H1 (cell line): Measurements from ENCODE around the gene CYP4A22. TPM values are rescaled to one million over a fixed set of nuclear protein-coding genes. Genes with fewer than 3 reads are reported as not detected.

Experiments
- BCL11A ChIP-seq, 2 experiments: IDR thresholded peaks; one replicate each; pipeline ENCODE4 v1.6.1; 2011; ENCODE audit warnings: low read depth in 2 of 2, low read length in 2 of 2, mild to moderate bottlenecking in 2 of 2
- CEBPB ChIP-seq: IDR thresholded peaks from 2 replicates; pipeline ENCODE4 v1.6.1; 2012; ENCODE audit warnings: low read depth, low read length
- CHD1 ChIP-seq: IDR thresholded peaks from 2 replicates; pipeline ENCODE4 v1.6.1; 2012; ENCODE audit warnings: low read depth, low read length, improper control_type of control experiment
- CREB1 ChIP-seq: IDR thresholded peaks from 2 replicates; pipeline ENCODE4 v1.6.1; 2012; ENCODE audit warnings: inconsistent platforms
- CTBP2 ChIP-seq: IDR thresholded peaks from 2 replicates; pipeline ENCODE4 v1.7.0; 2011; ENCODE audit warnings: borderline replicate concordance, mild to moderate bottlenecking, moderate library complexity, mixed read lengths, low read length; ENCODE audit not compliant: insufficient read depth, insufficient read length
- EGR1 ChIP-seq: IDR thresholded peaks from 2 replicates; pipeline ENCODE4 v1.6.1; 2011; ENCODE audit warnings: low read depth, low read length, borderline replicate concordance
- EP300 ChIP-seq, 2 experiments: IDR thresholded peaks; 1 replicate in 1 of 2; 2 replicates in 1 of 2; pipeline ENCODE4 v1.6.1; 2011 to 2012; ENCODE audit warnings: low read depth in 2 of 2, low read length in 2 of 2, mild to moderate bottlenecking in 2 of 2, borderline replicate concordance in 1 of 2, inconsistent platforms in 1 of 2, moderate library complexity in 1 of 2
- EZH2 ChIP-seq: fragments of 200-600 bp; sonication (generic); IDR thresholded peaks from 2 replicates; pipeline ENCODE4 v1.7.1; 2012; ENCODE audit warnings: low read depth, mild to moderate bottlenecking, moderate library complexity, low read length, inconsistent platforms; ENCODE audit not compliant: severe bottlenecking
- JUN ChIP-seq: IDR thresholded peaks from 2 replicates; pipeline ENCODE4 v1.6.1; 2011; ENCODE audit warnings: low read depth, mild to moderate bottlenecking, improper control_type of control experiment, low read length
- MAFK ChIP-seq: IDR thresholded peaks from 2 replicates; pipeline ENCODE4 v1.6.1; 2012; ENCODE audit warnings: low read depth, mild to moderate bottlenecking, improper control_type of control experiment, low read length
- NANOG ChIP-seq: IDR thresholded peaks from 2 replicates; pipeline ENCODE4 v1.6.1; 2011; ENCODE audit warnings: low read length, low read depth, mild to moderate bottlenecking, inconsistent platforms; ENCODE audit not compliant: insufficient read depth, poor library complexity, severe bottlenecking
- POLR2A ChIP-seq, 2 experiments: IDR thresholded peaks; 1 replicate in 1 of 2; 2 replicates in 1 of 2; pipeline ENCODE4 v1.6.1; 2011; ENCODE audit warnings: low read depth in 2 of 2, low read length in 2 of 2, mild to moderate bottlenecking in 2 of 2; ENCODE audit errors: control extremely low read depth in 1 of 2
- RAD21 ChIP-seq, 2 experiments: IDR thresholded peaks in 1 of 2; conservative IDR thresholded peaks in 1 of 2; 2 replicates each; pipeline ENCODE4 v1.6.1; 2011; ENCODE audit warnings: low read depth in 2 of 2, low read length in 2 of 2, improper control_type of control experiment in 1 of 2, inconsistent platforms in 1 of 2, mild to moderate bottlenecking in 1 of 2, moderate library complexity in 1 of 2
- RBBP5 ChIP-seq: IDR thresholded peaks from 2 replicates; pipeline ENCODE4 v1.7.1; 2012; ENCODE audit warnings: low read depth, mild to moderate bottlenecking, inconsistent platforms, low read length, moderate library complexity, borderline replicate concordance
- RXRA ChIP-seq: IDR thresholded peaks from 2 replicates; pipeline ENCODE4 v1.6.1; 2011; ENCODE audit warnings: low read depth, mild to moderate bottlenecking, low read length, moderate library complexity; ENCODE audit not compliant: insufficient read depth
- SIRT6 ChIP-seq: IDR thresholded peaks from one replicate; pipeline ENCODE4 v1.7.1; 2012; ENCODE audit warnings: low read length, inconsistent platforms
- SIX5 ChIP-seq: IDR thresholded peaks from 2 replicates; pipeline ENCODE4 v1.6.1; 2011; ENCODE audit warnings: mild to moderate bottlenecking, low read depth, low read length
- SP1 ChIP-seq: IDR thresholded peaks from 2 replicates; pipeline ENCODE4 v1.6.1; 2011; ENCODE audit warnings: low read depth, low read length
- SRF ChIP-seq: IDR thresholded peaks from 2 replicates; pipeline ENCODE4 v1.6.1; 2011; ENCODE audit warnings: mild to moderate bottlenecking, low read depth, low read length, moderate library complexity
- YY1 ChIP-seq: IDR thresholded peaks from 2 replicates; pipeline ENCODE4 v1.6.1; 2011; ENCODE audit warnings: low read depth, mild to moderate bottlenecking, low read length
- polyA plus RNA-seq, 7 experiments: library from polyadenylated mRNA; depleted of rRNA in 3 of 7; stranded (reverse) in 5 of 7; unstranded in 2 of 7; fragments of >200 nt in 5 of 7; fragments of 200-250 nt in 2 of 7; gene quantifications; 1 replicate in 5 of 7; 2 replicates in 1 of 7; 4 replicates in 1 of 7; pipeline versions ENCODE4 v1.2.1 to v1.2.3, GENCODE V29; 2011 to 2013; ENCODE audit warnings: missing spikeins in 2 of 7, mixed read lengths in 2 of 7
- total RNA-seq: library from RNA; stranded (reverse); fragmentation: NEBNext Ultra II Directional; extraction: Animal tissue kit (Norgen Biotek cat#: 25700); gene quantifications from 2 replicates; pipeline ENCODE4 v1.2.1, GENCODE V29; 2021
- TF ChIP-seq, protein P1 (sequence below), 3 experiments: IDR thresholded peaks; 1 replicate in 2 of 3; 2 replicates in 1 of 3; pipeline versions ENCODE4 v1.5.1 to v1.6.1; 2011; ENCODE audit warnings: low read length in 3 of 3, mild to moderate bottlenecking in 3 of 3, inconsistent platforms in 2 of 3, low read depth in 1 of 3, moderate library complexity in 1 of 3; ENCODE audit not compliant: insufficient read depth in 1 of 3; ENCODE audit errors: control extremely low read depth in 1 of 3

Gene CYP4A22
- total and polyA plus RNA-seq, 2 of the 8 experiments (the other 6 are each of a cell fraction or from before 2014, with no cell fraction given) = not detected

DNA sequence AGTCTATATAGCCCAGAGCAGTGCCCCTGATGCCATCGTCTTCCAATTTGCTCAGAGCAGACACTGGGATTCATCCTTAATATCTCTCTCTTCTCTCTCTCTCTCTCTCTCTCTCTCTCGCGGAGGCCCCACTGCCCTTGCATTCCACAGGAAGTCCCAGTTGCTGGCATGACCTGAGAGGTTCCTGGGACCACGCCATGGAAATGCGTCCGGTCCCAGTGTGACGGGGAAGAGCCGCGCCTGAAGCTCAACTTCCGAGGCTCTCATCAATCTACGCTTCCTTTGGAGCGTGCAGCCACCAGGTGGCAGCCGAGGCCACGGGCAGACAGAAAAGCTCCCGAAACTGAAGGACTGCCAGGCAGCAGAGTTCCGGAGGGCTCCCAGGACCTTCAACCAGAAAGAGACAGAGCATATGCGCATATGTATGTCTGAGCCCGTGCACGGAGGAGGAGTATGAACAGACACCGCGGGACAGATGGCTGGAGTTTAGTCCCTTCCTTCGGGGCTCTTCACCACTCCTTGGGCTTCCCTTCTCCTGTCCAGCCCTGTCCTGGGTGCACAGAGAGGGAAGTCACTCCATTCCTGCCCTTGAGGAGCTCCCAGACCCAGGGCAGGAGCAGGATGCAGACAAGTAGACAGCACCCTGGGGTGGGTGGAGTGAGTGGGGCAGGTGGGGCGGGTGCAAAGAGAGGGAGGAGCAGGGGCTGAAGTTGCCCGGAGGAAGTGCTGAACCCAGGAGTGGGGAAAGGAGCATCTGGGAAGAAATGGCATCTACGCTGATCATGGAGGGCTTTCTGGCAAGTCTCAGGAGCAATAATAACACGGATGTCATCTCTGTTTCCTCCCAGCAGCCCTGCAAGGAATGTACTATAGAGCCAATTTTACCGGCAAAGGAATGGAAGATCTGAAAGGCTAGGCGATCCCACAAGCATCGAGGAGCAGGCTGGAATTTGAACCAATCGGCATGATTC, 42.1 kb downstream of the CYP4A22 start (continued):
- TF ChIP-seq RXRA (no peak), YY1 (no peak; the same call in 1 of the 2 replicates), RBBP5 (no peak), SIX5 (no peak), CEBPB (no peak), NANOG (no peak), JUN (no peak), CREB1 (peak; percentile 99), CTBP2 (peak; percentile 74), RAD21 (IDR thresholded peaks at IDR 0.05 in 1 of 2, conservative IDR thresholded peaks at IDR 0.05 in 1 of 2; ENCODE audit: low read depth in 2 of 2, low read length in 2 of 2) (peak; percentile 96), SRF (peak; percentile 78), POLR2A (IDR thresholded peaks at IDR 0.05; ENCODE audit: control extremely low read depth in 1 of 2, low read depth in 2 of 2, low read length in 2 of 2) (peak in 1 of 2 experiments; percentile 32; a peak in 1 of 3 replicates), EGR1 (no peak), CHD1 (no peak), MAFK (0 out of 2 replicates have a peak, but pooled peaks have one; percentile 16), EP300 (IDR thresholded peaks at IDR 0.05; ENCODE audit: borderline replicate concordance in 1 of 2, low read depth in 2 of 2, low read length in 2 of 2) (peak in 1 of 2 experiments; percentile 55; a peak in 1 of 3 replicates), SP1 (0 out of 2 replicates have a peak, but pooled peaks have one; percentile 24), SIRT6 (no peak), EZH2 (no peak), BCL11A (IDR thresholded peaks at IDR 0.05; ENCODE audit: low read depth in 2 of 2, low read length in 2 of 2) (no peak)
- TF ChIP-seq, protein P1, sequence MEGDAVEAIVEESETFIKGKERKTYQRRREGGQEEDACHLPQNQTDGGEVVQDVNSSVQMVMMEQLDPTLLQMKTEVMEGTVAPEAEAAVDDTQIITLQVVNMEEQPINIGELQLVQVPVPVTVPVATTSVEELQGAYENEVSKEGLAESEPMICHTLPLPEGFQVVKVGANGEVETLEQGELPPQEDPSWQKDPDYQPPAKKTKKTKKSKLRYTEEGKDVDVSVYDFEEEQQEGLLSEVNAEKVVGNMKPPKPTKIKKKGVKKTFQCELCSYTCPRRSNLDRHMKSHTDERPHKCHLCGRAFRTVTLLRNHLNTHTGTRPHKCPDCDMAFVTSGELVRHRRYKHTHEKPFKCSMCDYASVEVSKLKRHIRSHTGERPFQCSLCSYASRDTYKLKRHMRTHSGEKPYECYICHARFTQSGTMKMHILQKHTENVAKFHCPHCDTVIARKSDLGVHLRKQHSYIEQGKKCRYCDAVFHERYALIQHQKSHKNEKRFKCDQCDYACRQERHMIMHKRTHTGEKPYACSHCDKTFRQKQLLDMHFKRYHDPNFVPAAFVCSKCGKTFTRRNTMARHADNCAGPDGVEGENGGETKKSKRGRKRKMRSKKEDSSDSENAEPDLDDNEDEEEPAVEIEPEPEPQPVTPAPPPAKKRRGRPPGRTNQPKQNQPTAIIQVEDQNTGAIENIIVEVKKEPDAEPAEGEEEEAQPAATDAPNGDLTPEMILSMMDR (IDR thresholded peaks at IDR 0.05; ENCODE audit: control extremely low read depth in 1 of 3, insufficient read depth in 1 of 3, low read depth in 1 of 3, low read length in 3 of 3) = peak; percentile 84 to 97 (median 93)
